HEK293 (cell line): Measurements from ENCODE around the gene NPNT.
"Not testable (repeated sequence)": the region's sequence is repeated elsewhere in the genome, so short reads cannot be mapped to it uniquely, and the experiment has no call there.

Experiments used
- CTCF ChIA-PET: fragments of 350-600 bp; formaldehyde crosslinking; extraction: SDS; loops from one replicate; lab custom pipeline; 2021; ENCODE audit warnings: antibody characterized with exemption; lab: Yijun Ruan, JAX
- POLR2A ChIA-PET: fragments of 300-600 bp; formaldehyde crosslinking; extraction: SDS; loops from one replicate; lab custom pipeline; 2020; ENCODE audit warnings: antibody characterized with exemption, inconsistent platforms; lab: Yijun Ruan, JAX
- H3K27ac ChIP-seq: fragments of 200-500 bp; sonication (Bioruptor generic); 2 replicates; pipeline ENCODE4 v1.5.1; 2014; ENCODE audit warnings: low read depth, low read length, control low read depth, inconsistent platforms; ENCODE audit errors: extremely low read depth
- H3K36me3 ChIP-seq, 2 experiments: fragments of 200-500 bp in 1 of 2; sonication (Bioruptor generic) in 1 of 2; 1 replicate in 1 of 2; 2 replicates in 1 of 2; pipeline ENCODE4 v1.5.1; 2014 to 2017; ENCODE audit warnings: inconsistent platforms in 2 of 2, low read length in 2 of 2; ENCODE audit not compliant: control insufficient read depth in 2 of 2, insufficient read depth in 1 of 2
- H3K4me1 ChIP-seq: fragments of 200-500 bp; sonication (Bioruptor generic); 2 replicates; pipeline ENCODE4 v1.5.1; 2014; ENCODE audit warnings: mild to moderate bottlenecking, low read length, inconsistent platforms; ENCODE audit not compliant: control insufficient read depth, insufficient read depth
- H3K4me3 ChIP-seq: 2 replicates; pipeline ENCODE4 v1.5.1; 2011; ENCODE audit warnings: low read depth, mild to moderate bottlenecking, control low read depth, low read length, moderate library complexity
- H3K9me3 ChIP-seq: fragments of 200-500 bp; sonication (Bioruptor generic); 2 replicates; pipeline ENCODE4 v1.5.1; 2014; ENCODE audit warnings: low read depth, low read length, inconsistent platforms; ENCODE audit not compliant: control insufficient read depth, insufficient read depth
- MYNN ChIP-seq: fragments of 450-650 bp; formaldehyde crosslinking; IDR thresholded peaks from 2 replicates; pipeline ENCODE4 v1.5.1; 2016; ENCODE audit warnings: missing biosample characterization, missing genetic modification characterization, borderline replicate concordance
- YY2 ChIP-seq: fragments of 450-650 bp; formaldehyde crosslinking; IDR thresholded peaks from 2 replicates; pipeline ENCODE4 v1.5.1; 2016; ENCODE audit warnings: missing biosample characterization, missing genetic modification characterization
- ZNF112 ChIP-seq: fragments of 450-650 bp; formaldehyde crosslinking; IDR thresholded peaks from 2 replicates; pipeline ENCODE4 v1.5.0; 2017; ENCODE audit warnings: missing biosample characterization, missing genetic modification characterization
- ZNF114 ChIP-seq: fragments of 450-650 bp; formaldehyde crosslinking; IDR thresholded peaks from 2 replicates; pipeline ENCODE4 v1.5.0; 2017; ENCODE audit warnings: missing biosample characterization, missing genetic modification characterization
- ZNF146 ChIP-seq: fragments of 450-650 bp; formaldehyde crosslinking; IDR thresholded peaks from 2 replicates; pipeline ENCODE4 v1.5.1; 2016; ENCODE audit warnings: missing biosample characterization, missing genetic modification characterization
- ZNF394 ChIP-seq: fragments of 450-650 bp; formaldehyde crosslinking; IDR thresholded peaks from 2 replicates; pipeline ENCODE4 v1.5.1; 2016; ENCODE audit warnings: missing biosample characterization, missing genetic modification characterization, mild to moderate bottlenecking, moderate library complexity, borderline replicate concordance
- ZNF530 ChIP-seq: fragments of 450-650 bp; formaldehyde crosslinking; IDR thresholded peaks from 2 replicates; pipeline ENCODE4 v1.5.1; 2016; ENCODE audit warnings: low read depth, missing biosample characterization, missing genetic modification characterization
- ZNF610 ChIP-seq: fragments of 450-650 bp; formaldehyde crosslinking; IDR thresholded peaks from 2 replicates; pipeline ENCODE4 v1.5.1; 2016; ENCODE audit warnings: missing biosample characterization, missing genetic modification characterization, borderline replicate concordance
- ZNF626 ChIP-seq: fragments of 450-650 bp; sonication (Bioruptor Pico); formaldehyde crosslinking; IDR thresholded peaks from 2 replicates; pipeline ENCODE4 v1.5.1; 2018; ENCODE audit warnings: missing biosample characterization, missing genetic modification characterization, inconsistent platforms
- ZNF629 ChIP-seq: fragments of 450-650 bp; formaldehyde crosslinking; IDR thresholded peaks from 2 replicates; pipeline ENCODE4 v1.5.1; 2017; ENCODE audit warnings: missing biosample characterization, missing genetic modification characterization
- ZNF677 ChIP-seq: fragments of 450-650 bp; IDR thresholded peaks from 2 replicates; pipeline ENCODE4 v1.5.0; 2018; ENCODE audit warnings: missing biosample characterization, mild to moderate bottlenecking, missing genetic modification characterization, moderate library complexity
- ZNF707 ChIP-seq: fragments of 450-650 bp; formaldehyde crosslinking; IDR thresholded peaks from 2 replicates; pipeline ENCODE4 v1.5.1; 2016; ENCODE audit warnings: missing biosample characterization, missing genetic modification characterization
- ZNF76 ChIP-seq: fragments of 450-650 bp; formaldehyde crosslinking; IDR thresholded peaks from 2 replicates; pipeline ENCODE4; 2016; ENCODE audit warnings: low read depth, missing biosample characterization, missing genetic modification characterization, borderline replicate concordance
- ZNF785 ChIP-seq: fragments of 450-650 bp; formaldehyde crosslinking; IDR thresholded peaks from 2 replicates; pipeline ENCODE4 v1.5.1; 2016; ENCODE audit warnings: missing biosample characterization, missing genetic modification characterization
- TF ChIP-seq, protein P1 (sequence below): fragments of 450-650 bp; formaldehyde crosslinking; IDR thresholded peaks from 2 replicates; pipeline ENCODE4 v1.5.1; 2016; ENCODE audit warnings: missing biosample characterization, missing genetic modification characterization
- TF ChIP-seq, protein P2 (sequence below): fragments of 450-650 bp; formaldehyde crosslinking; IDR thresholded peaks from 2 replicates; pipeline ENCODE4 v1.5.1; 2016; ENCODE audit warnings: missing biosample characterization, missing genetic modification characterization
- TF ChIP-seq, protein P3 (sequence below): fragments of 450-650 bp; formaldehyde crosslinking; IDR thresholded peaks from 2 replicates; pipeline ENCODE4 v1.5.1; 2016; ENCODE audit warnings: missing biosample characterization, missing genetic modification characterization, low read depth
- TF ChIP-seq, protein P4 (sequence below): fragments of 450-650 bp; formaldehyde crosslinking; IDR thresholded peaks from 2 replicates; pipeline ENCODE4 v1.5.1; 2016; ENCODE audit warnings: missing biosample characterization, missing genetic modification characterization
- TF ChIP-seq, protein P5 (sequence below): fragments of 450-650 bp; formaldehyde crosslinking; IDR thresholded peaks from 2 replicates; pipeline ENCODE4 v1.5.1; 2017; ENCODE audit warnings: missing biosample characterization, missing genetic modification characterization

NPNT gene

DNA sequence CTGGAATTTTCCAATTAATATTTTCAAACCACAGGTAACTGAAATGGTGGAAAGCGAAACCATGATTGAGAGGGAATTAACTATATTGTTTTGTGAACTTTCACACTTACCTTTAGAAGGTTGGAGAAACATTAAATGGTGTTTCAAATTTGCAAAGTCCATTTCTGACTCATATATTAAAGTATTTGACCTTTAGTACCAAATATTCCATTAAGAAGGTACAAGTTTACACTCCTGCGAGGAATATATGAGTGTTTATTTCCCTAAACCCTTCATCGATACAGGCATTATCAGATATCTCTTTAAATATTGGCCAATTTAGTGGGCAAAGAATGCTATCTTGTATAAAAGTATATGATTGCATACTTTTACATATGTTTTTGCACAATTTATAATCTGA, 44.1 kb upstream of the NPNT start (continued):
- no peak for TF ChIP-seq ZNF785 (tag by site-specific recombination)
- no peak for TF ChIP-seq ZNF610 (tag by site-specific recombination)
- TF ChIP-seq, protein P1, sequence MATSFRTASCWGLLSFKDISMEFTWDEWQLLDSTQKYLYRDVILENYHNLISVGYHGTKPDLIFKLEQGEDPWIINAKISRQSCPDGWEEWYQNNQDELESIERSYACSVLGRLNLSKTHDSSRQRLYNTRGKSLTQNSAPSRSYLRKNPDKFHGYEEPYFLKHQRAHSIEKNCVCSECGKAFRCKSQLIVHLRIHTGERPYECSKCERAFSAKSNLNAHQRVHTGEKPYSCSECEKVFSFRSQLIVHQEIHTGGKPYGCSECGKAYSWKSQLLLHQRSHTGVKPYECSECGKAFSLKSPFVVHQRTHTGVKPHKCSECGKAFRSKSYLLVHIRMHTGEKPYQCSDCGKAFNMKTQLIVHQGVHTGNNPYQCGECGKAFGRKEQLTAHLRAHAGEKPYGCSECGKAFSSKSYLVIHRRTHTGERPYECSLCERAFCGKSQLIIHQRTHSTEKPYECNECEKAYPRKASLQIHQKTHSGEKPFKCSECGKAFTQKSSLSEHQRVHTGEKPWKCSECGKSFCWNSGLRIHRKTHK (tag by site-specific recombination), result no peak
- TF ChIP-seq ZNF114, result no peak
- no peak for TF ChIP-seq MYNN
- no peak for TF ChIP-seq ZNF112 (tag by site-specific recombination)
- no peak for TF ChIP-seq ZNF530 (tag by site-specific recombination)

DNA sequence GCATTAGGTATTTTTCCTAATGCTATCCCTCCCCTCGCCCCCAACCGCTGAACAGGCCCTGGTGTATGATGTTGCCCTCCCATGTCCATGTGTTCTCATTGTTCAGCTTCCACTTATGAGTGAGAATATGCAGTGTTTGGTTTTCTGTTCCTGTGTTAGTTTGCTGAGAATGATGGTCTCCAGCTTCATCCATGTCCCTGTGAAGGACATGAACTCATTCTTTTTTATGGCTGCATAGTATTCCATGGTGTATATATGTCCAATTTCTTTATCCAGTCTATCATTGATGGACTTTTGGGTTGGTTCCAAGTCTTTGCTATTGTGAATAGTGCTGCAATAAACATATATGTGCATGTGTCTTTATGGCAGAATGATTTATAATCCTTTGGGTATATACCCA, 43.0 kb upstream of the NPNT start:
- H3K4me3 ChIP-seq, CTCF ChIA-PET, H3K36me3 ChIP-seq, H3K9me3 ChIP-seq, POLR2A ChIA-PET, H3K4me1 ChIP-seq, H3K27ac ChIP-seq: not testable (repeated sequence)
- TF ChIP-seq ZNF146 (tag by site-specific recombination), result peak; percentile 53; the same call in 1 of the 2 replicates

DNA sequence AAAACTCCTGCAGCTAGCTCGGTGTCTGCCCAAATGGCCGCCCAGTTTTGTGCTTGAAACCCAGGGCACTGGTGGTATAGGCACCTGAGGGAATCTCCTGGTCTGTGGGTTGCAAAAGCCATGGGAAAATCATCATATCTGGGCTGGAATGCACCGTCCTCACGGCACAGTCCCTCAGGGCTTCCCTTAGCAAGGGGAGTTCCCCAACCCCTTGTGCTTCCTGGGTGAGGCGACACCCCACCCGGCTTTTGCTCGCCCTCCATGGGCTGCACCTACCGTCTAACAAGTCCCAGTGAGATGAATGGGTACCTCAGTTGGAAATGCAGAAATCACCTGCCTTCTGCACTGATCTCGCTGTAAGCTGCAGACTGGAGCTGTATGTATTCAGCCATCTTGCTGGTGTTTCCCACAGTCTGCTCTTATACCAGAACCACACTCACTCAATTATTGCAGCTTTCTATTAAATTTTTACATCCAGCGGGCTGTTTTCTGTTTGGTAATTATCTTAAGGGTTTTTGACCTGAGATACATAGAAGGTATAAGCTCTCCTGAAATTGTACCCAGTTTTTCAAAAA, 36.7 kb upstream of the NPNT start:
- no peak overlapping the region for H3K27ac ChIP-seq
- no peaks in the 10 kb centered on the region for H3K36me3 ChIP-seq
- POLR2A ChIA-PET, result no interaction called here
- no peak overlapping the region for H3K4me3 ChIP-seq
- CTCF ChIA-PET, result interaction anchor here (0.9 kb wide), 1 partner anchor 34 kb away, joined by 3 read pairs; no protein-coding TSS in a partner anchor
- no peaks in the 10 kb centered on the region for H3K4me1 ChIP-seq
- H3K9me3 ChIP-seq, result no peaks in the 10 kb centered on the region
- no peak for TF ChIP-seq ZNF626
- TF ChIP-seq ZNF629 (tag by site-specific recombination), result no peak
- TF ChIP-seq, protein P2, sequence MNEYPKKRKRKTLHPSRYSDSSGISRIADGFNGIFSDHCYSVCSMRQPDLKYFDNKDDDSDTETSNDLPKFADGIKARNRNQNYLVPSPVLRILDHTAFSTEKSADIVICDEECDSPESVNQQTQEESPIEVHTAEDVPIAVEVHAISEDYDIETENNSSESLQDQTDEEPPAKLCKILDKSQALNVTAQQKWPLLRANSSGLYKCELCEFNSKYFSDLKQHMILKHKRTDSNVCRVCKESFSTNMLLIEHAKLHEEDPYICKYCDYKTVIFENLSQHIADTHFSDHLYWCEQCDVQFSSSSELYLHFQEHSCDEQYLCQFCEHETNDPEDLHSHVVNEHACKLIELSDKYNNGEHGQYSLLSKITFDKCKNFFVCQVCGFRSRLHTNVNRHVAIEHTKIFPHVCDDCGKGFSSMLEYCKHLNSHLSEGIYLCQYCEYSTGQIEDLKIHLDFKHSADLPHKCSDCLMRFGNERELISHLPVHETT (tag by site-specific recombination), result no peak
- TF ChIP-seq, protein P3, sequence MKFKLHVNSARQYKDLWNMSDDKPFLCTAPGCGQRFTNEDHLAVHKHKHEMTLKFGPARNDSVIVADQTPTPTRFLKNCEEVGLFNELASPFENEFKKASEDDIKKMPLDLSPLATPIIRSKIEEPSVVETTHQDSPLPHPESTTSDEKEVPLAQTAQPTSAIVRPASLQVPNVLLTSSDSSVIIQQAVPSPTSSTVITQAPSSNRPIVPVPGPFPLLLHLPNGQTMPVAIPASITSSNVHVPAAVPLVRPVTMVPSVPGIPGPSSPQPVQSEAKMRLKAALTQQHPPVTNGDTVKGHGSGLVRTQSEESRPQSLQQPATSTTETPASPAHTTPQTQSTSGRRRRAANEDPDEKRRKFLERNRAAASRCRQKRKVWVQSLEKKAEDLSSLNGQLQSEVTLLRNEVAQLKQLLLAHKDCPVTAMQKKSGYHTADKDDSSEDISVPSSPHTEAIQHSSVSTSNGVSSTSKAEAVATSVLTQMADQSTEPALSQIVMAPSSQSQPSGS (tag by site-specific recombination), result no peak
- no peak for TF ChIP-seq ZNF707
- TF ChIP-seq ZNF677 (tag by site-specific recombination), result no peak
- no peak for TF ChIP-seq ZNF76
- no peak for TF ChIP-seq ZNF394 (tag by site-specific recombination)
- TF ChIP-seq, protein P4, sequence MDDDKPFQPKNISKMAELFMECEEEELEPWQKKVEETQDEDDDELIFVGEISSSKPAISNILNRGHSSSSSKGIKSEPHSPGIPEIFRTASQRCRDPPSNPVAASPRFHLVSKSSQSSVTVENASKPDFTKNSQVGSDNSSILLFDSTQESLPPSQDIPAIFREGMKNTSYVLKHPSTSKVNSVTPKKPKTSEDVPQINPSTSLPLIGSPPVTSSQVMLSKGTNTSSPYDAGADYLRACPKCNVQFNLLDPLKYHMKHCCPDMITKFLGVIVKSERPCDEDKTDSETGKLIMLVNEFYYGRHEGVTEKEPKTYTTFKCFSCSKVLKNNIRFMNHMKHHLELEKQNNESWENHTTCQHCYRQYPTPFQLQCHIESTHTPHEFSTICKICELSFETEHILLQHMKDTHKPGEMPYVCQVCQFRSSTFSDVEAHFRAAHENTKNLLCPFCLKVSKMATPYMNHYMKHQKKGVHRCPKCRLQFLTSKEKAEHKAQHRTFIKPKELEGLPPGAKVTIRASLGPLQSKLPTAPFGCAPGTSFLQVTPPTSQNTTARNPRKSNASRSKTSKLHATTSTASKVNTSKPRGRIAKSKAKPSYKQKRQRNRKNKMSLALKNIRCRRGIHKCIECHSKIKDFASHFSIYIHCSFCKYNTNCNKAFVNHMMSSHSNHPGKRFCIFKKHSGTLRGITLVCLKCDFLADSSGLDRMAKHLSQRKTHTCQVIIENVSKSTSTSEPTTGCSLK (tag by site-specific recombination), result no peak
- TF ChIP-seq YY2 (tag by site-specific recombination), result no peak
- TF ChIP-seq, protein P5, sequence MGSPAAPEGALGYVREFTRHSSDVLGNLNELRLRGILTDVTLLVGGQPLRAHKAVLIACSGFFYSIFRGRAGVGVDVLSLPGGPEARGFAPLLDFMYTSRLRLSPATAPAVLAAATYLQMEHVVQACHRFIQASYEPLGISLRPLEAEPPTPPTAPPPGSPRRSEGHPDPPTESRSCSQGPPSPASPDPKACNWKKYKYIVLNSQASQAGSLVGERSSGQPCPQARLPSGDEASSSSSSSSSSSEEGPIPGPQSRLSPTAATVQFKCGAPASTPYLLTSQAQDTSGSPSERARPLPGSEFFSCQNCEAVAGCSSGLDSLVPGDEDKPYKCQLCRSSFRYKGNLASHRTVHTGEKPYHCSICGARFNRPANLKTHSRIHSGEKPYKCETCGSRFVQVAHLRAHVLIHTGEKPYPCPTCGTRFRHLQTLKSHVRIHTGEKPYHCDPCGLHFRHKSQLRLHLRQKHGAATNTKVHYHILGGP (tag by site-specific recombination), result no peak
